ENCODE measurements around the gene GAN.

GAN gene, protein sequence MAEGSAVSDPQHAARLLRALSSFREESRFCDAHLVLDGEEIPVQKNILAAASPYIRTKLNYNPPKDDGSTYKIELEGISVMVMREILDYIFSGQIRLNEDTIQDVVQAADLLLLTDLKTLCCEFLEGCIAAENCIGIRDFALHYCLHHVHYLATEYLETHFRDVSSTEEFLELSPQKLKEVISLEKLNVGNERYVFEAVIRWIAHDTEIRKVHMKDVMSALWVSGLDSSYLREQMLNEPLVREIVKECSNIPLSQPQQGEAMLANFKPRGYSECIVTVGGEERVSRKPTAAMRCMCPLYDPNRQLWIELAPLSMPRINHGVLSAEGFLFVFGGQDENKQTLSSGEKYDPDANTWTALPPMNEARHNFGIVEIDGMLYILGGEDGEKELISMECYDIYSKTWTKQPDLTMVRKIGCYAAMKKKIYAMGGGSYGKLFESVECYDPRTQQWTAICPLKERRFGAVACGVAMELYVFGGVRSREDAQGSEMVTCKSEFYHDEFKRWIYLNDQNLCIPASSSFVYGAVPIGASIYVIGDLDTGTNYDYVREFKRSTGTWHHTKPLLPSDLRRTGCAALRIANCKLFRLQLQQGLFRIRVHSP

DNA sequence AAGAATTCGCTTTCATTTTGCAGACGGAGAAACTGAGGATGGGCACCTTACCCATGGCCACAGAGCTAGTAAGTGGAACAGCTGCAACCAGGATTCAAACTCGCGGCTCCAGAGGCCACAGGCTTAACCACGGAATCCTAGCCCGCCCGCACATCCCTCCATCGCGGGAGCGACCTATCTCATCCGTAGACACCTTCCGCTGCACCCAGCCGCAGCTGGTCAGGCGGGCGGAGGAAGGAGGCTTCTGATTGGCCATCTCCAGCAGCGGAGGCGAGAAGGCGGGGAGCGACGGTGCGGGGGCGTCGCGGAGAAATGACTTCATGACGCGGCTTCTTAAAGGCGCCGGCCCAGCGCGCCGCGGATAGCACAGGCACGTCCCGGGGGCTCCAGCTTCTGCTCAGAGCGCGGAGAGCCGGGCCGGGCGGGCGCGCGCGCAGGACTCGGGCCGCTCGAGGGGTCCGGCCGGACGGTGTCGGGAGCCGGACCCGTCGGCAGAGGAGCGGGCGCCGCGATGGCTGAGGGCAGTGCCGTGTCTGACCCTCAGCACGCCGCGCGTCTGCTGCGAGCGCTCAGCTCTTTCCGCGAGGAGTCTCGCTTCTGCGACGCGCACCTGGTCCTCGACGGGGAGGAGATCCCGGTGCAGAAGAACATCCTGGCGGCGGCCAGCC, at the start of gene GAN:
Gene GAN (plus strand): TSS at position 360 of the 668 bp plus-strand sequence. CDS start 152 bp downstream, at position 512.
- peak; percentile 95 for DNase-seq

DNA sequence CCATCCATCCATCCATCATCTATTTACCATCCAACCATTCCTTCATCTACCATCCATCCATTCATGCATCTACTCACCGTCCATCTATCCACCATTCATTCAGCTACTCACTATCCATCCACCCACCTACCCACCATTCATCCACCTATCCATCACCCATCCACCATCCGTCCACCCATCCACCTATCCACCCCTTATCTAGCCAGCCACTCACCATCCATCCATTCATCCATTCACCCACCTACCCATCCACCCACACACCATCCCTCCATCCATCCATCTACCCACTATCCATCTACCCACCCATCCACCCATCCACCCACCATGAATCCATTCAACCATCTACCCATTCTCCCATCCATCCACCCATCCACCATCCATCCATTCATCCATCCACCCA, 49.7 kb upstream of the GAN start:
- no peak for DNase-seq

DNA sequence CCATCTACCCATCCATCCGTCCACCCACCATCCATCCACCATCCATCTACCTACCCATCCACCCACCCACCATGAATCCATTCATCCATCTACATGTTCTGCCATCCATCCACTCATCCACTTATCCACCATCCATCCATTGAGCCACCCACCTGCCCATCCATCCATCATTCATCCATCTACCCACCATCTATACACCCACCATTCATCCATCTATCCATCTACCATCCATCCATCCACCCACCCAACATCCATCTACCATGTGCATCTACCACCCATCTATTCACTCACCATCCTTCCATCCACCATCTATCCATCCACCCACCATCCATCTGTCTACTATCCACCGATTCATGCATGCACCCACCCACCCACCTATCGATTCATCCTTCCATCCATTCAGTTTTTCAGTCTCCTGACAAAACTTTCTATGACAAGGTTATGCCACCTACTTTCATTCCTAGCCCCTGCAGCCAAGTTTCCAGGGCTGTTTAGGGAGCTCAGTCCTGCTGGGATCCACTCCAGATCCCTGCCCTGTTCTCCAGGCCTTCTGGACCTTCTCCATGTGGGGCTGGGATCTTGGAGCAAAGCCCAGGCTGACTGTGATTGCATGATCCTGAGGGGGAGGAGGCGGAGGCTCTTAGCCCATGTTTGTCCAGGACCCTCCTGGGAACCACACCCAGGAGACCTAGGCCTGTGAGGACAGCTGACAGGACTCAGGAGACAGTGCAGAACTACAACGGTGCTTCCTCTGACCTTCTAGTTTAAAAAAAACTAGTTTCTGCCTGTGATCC, 48.9 kb upstream of the GAN start:
- no peak for DNase-seq

DNA sequence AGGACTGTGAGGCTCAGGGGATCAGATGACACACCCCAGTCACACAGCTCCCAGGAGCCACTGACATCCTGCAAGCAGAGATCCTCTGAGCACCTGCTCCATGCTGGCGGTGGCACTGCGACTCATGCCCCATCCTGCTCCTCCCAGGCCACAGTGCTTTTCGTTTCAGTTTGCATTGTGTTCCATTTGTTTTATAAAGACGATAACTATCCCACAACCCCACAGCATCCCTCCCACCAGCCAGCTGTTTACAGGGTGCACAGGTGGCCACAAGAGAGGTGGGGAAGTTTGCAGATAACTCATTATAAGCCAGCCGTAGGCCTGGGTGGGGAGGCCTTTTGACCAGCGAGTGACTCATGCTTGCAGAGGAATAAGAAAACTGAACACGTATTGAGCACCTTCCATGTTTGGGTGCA, 48.1 kb upstream of the GAN start:
- DNase-seq: peak; percentile 27 to 29

DNA sequence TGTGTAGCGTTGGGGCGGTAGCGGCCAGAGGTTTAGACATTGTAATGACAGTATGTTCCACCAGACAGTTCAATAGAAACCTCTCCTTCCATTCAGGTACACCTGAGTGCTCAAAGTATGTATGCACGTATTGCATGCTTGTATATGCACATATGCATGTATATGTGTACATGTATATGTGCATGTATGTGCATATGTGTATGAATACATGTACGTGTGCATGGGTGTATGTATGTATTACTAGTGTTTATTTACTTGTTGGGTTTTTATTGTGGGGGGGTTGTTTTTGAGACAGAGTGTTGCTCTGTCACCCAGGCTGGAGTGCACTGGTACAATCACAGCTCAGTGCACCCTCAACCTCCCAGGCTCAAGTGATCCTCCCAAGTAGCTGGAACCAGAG, 46.3 kb upstream of the GAN start:
- no peak for DNase-seq

DNA sequence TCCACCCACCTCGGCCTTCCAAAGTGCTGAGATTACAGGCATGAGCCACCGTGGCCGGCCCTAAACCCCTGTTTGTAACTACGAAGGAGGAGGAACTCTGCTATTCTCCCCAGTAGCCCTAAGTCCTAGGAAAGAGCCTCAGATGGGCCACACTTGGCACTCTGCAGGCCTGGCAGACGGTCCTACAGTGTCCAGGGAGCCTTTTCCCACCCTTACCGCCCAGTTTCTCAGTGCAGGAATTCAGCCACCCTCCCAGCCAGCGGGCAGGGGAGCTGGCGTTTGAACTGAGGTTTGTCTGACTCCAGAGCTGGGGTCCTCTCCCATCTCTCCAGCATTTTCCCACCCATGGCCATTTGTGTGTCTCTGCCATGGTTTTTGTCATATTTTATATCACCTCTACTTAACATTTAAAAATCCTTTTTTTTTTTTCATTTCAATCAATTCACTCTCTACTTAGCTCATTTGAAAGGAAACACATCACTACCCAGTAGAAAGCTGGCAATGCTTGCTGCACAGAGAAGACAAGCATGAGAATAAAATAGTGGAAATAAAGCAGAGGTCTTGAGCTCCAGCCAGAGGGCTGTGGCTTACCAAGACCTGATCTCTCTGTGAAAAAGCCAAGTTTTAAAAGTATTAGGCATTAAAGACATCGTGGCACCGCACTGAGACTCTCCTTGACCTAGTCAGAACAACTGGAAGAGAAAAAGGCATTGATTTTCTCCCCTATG, 41.4 kb upstream of the GAN start:
- no peak for DNase-seq

DNA sequence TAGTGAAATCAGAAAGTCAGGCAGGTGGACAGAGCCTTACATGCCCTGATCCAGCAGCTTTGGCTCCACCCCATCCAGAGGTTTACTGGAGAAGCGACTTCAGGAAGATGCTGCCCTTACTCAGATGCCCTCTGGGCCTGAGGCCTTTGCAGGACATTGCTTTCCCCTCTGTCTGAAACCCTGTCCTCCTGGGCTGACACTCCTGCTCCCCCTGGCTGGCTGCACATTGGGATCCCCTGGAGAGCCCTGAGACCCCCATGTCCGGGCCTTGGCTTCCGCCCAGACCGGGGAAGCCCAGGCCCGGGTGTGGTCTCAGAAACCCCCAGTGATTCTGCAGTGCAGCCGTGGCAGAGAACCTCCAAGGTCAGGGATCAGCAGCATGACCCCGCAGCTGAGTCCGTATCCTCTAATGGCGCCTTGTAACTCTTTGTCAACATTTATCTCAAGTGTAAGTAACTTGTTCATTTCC, 39.7 kb upstream of the GAN start:
- DNase-seq: no peak

DNA sequence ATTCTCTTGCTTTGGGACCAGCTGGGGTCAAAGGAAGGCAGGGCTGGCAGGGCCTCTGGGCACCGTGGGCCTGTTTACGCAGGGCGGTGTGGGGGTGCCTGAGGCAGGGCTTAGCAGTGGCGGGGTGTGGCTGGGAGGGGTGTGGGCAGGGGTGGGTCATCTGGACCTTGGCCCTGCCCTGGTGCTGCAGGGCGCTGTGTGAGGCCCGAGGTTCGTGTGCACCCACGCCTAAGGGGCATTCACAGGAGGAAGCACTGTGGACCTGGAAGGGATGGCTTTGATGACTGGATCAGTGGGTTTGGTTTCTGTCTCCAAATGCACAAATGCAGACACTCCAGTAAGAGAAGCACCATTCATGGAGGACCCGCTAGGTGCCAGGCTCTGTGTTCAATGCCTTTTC, 39.0 kb upstream of the GAN start:
- DNase-seq: no peak

DNA sequence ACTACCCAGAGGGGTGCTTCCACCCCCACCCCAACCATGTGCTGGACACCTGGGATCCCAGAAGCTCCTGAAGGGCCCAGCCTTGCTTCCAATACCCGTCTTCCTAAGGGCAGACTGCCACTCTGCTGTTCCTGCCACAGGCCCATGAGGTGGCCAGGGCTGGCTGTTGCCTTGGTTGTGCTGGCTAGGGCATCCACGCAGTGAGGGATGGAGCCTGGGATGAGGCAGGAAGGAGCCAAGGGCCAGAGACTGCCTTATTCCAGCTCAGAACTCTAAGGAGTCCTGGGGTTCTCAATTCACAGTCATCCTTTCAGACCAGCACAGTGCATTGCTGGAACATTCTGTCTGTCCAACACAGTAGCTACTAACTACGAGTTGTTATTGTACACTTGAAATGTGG, 38.4 kb upstream of the GAN start:
- DNase-seq: no peak

DNA sequence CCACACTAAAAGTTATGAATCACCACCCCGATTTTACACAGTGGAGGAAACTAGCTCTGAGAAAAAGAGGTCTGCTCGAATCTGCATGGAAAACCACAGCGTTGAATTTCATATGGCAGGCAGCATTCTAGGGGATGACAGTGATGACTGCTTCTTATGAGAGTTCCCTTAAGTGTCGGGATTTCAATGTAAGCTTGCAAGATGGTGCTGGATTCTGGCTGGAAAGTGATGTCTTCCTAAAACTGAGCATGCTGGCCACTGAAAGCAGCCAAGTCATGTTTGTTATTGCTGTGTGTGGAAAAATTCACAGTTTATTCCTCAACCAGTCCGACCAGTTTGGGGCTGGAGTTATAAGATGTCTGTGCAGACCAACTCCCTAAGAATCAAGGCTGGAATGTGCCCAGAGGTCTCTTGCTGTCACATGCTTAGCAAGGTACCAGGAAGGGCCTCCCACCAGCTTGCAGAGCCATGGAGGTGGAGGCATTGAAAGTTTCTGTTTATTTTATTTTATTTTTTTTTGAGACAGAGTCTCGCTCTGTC, 37.2 kb upstream of the GAN start:
- no peak for DNase-seq

DNA sequence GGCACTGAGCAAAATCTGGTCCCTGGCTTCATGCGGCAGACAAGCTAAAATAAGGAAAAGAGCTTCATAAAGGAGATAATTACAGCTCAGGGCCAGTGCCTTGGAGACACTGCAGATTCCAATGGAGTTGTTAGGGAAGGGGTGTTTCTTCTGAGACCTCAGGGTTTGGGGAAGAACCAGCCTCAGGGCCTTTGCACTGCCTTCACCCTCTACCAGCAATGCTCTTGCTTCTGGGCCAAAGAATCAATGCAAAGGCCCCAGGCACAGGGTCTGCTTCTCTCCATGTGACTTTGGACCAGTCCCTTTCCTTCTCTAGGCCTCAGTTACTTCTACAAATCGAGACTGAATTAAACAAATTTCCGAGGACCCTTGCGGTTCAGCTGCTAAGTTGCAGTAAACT, 36.2 kb upstream of the GAN start:
- DNase-seq: no peak

DNA sequence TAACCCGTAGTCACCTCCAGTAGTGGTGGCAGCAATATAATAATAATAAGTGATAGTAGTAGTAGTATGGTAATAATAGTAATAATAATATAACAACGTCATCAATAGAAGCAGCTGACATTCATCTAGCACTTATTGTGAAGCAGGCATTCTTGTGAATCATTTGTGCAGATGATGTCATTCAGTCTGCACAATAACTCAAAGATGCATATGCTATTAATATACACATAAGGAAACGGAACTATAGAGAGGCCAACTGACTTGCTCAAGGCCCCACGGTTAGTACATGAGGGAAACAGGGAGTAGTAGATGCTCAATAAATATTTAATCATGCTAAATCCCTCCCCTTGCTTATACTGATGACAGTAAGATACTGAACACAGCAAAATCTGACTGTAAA, 35.4 kb upstream of the GAN start:
- DNase-seq: no peak

DNA sequence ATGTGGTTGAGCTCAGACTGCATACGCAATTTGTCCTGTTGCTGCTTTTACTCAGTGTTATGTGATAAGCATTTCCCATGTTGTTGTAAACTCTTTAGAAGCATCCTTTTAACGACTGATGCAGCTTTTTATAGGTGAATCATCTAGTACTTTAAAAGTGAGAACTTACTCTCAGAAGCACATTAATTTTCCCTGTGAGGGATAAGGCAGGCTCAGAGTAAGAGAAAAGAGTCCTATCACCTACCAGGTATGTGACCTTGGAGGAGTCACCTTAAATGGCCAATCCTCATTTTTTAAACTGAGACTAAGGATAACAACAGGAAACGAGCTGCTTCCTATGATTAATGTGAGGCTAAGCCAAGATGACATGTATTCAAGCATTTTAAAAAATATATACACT, 34.4 kb upstream of the GAN start:
- no peak for DNase-seq

DNA sequence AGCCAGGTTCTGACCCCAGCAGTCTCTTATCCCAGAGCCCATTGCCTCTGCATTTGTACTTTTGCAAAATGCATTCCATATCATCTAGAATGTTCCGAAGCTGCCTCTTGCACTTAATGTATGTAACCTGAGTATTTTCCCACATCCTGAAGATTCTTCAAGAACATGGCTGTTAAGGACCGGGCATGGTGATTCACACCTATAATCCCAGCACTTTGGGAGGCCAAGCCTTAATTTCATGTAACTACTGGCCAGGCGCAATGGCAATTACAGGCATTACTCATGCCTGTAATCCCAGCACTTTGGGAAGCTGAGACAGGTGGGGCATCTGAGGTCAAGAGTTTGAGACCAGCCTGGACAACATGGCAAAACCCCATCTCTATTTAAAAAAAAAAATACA, 31.7 kb upstream of the GAN start:
- no peak for DNase-seq

DNA sequence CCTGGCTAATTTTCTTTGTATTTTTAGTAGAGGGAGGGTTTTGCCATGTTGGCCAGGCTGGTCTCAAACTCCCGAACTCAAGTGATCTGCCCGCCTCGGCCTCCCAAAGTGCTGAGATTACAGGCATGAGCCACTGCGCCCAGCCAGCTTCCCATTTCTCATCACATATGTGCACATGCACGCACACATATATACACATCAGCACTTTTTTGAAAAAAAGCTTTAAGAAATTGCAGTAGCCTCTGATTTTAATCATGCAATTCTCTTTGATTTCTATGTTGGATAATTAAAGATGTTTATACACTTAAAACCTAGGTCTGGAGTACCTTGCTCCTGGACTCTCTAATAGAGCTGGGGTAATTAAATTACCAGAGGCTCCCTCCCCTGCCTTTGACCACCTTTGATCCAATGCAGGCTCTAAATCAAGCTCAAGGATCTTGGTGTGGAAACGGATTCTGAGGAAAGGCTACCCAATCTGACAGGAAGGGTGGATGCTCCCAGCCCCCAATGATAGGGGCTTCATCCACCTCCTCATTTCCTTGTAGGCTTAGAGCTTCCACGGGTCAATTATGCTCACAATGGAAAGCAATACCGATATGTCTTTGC, 29.7 kb upstream of the GAN start:
- no peak for DNase-seq

DNA sequence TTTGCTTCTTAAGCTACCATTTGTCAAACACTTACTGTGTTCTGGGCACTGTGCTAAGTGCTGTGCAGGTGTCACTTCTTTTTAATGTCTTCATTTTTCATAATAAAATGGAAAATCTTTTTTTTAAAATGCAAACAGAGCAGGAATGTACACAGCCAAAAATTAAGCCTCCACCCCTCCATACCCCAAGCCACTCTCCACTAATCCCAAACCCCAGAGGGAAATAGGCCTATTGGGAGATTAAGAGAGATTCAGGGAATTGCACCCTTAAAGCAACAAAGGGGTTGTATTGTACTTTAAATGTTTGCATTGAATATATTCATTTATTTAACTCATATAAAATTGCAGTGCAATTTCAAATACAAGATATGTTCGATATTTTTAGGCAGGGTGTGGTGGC, 28.6 kb upstream of the GAN start:
- no peak for DNase-seq

DNA sequence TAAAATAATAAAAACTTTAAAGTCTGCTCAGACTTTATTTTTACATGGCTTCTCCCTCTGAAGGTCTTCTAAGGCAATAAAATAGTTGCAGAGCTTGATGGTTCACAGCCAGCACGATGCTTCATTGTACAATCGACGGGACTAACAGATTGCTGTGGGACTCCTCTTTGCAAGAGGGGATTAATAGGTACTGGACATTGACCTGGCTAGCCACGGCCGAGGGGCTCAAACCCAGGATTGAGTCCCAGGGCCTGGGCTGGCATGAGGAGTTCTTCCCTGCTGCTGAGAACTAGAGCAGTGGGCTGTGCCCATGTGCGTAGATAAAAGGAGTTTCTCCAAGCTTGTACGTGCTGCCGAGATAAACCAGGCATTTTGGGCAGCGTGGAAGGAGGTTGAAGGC, 23.6 kb upstream of the GAN start:
- no peak for DNase-seq

DNA sequence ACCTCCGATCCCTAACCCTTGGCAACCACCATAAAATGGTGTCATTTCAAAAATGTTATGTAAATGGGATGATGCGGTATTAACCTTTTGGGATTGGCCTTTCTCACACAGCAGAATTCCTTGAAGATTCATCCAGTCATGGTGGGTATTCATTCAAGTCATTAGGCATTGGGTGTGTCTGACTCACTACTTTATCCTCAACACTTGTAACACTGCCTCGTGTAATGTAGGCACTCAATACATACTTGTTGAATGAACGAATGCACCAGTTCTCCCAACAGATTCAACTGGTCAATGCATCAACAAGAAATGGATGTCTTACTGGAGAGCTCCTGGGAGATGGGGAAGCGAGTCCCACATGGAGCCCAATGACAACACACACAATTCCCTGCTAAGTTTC, 21.8 kb upstream of the GAN start:
- no peak for DNase-seq

DNA sequence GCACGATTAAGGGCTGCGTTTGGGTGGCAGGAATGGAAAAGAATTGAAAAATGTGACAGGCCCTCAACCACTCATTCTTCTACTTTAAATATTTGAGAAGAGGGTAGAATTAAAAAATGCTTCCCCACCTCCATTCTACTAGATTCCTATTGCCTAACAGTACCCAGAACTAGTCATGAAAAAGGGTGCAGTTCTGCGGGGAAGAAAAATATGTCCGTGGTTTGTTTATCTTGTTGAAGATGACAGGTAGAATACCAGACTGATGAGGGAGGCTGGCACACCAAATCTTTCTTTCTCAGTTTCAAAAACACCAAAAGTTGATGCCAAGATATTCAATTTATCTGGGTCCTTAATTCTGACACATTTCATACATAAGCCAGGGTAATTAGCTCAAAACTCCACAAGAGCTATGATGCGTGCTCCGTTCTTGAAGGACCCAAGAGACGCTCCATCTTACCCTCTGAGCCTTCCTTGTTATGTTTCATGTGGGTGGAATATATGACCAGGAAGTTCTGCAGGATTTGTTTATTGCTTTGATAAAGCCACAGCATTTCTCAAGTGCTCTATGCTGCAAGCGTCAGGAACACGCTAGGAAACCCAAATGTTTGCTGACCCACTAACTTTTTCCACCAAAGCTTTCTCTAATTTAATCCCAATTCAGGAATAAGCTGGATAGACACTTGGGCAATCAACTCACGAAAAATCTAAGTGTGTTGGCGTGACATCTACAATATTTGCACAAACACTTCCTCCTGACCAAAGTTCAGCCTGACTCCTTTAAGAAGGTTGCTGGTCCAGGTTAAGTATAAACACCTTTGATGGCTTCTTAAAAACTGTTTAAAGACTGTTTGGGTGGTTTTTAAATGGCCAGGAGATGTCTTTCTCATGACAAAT, 20.6 kb upstream of the GAN start:
- DNase-seq: no peak

DNA sequence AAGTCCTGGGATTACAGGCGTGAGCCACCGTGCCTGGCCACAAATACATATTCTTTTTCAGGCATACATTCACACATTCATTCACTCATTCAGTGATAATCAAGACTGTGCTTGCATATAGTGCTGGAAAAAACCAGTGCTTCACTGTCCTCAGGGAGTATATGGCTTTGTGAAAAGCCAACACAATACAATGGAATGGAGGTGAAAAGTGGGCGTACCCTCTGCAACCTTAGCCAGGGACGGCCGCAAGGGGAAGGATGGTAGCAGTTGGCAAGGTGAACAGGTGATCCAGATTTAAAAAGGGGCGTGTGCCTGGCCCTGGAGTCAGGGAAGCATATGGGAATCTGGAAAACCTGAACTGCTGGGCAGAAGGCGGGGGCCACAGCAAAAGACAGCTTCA, 18.1 kb upstream of the GAN start:
- DNase-seq: no peak

DNA sequence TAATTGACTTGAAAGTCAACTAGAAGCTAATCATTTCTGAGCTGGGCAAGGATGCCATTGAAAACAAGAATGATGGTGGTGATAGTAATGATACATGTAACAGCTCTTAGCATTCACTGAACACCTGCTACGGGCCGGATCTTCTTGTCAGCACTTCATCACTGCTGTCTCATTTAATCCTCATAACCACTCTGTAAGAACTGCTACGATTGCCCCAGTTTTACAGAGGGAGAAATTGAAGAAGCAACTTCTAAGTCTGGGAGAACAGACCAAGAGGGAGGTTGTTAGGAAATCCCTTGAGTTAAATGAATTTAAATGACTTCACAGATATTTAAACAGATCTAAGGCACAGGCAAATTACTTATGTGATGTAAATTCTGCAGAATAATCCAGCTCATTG, 7.0 kb upstream of the GAN start:
- DNase-seq: no peak

All from activated T-cell treated with anti-CD3 and anti-CD28 coated beads, Interleukin-2, amount 50 U/mL, for 48 hours (primary cell).